Measurements from ENCODE around the gene CHTF8.

The CHTF8 gene

DNA sequence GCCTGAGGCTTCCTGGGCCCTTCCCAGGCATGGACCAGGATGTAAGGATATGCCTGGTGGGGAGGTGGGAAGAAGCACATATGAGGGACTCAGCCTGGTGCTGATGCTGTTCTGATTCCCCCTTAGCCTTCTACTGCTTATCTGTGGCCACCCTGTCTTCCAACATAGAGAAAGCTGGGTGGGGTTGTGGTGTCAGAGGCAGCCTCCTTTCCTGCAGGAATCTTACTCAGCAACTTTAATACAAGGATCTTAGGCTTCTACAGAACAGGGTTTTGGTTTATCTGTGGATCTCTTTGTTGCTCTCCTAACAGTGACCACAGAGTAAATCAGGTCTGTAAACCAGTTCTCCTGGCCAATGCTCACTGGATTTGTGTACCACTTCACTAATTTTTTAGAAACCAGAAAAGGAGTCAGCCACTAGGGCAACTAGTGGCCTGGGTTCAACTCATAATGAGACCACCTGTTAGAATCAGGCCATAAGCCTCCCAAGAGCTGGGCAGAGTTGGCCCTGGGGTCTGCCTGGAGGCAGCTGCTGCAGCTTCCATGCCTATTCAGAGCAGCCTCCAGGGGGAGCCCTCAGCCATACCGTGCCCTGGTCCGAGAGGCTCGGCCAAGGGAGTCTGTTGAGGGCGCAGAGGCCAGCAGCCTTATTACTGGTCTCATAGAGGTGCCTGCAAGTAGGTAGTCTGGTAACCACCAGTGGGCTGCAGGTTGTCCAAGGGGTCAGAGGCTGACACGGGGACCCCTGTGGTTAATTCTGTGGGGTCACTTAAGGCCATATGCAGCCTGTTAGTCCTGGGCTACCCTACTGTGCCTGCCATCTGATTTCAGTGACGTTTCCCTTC, 19.9 kb downstream of the CHTF8 start:
- DNase-seq = no peak

DNA sequence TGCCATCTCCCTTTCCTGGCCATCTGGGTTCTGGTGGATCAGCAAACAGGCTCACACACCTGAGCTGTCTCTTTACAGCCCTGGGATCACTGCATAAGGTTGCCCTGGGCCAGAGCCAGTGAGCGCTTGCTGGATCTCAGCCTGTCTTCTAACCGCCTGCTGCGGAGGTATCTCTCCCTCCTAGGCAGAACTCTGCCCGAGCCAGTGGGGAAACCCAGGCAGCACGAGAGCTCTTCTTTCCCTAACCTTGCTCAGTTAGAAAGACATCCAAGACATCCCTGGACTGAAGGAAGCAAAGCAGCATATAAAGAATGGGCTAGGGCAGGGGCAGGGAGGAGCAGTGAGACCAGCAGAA, 20.5 kb downstream of the CHTF8 start:
- DNase-seq = no peak

DNA sequence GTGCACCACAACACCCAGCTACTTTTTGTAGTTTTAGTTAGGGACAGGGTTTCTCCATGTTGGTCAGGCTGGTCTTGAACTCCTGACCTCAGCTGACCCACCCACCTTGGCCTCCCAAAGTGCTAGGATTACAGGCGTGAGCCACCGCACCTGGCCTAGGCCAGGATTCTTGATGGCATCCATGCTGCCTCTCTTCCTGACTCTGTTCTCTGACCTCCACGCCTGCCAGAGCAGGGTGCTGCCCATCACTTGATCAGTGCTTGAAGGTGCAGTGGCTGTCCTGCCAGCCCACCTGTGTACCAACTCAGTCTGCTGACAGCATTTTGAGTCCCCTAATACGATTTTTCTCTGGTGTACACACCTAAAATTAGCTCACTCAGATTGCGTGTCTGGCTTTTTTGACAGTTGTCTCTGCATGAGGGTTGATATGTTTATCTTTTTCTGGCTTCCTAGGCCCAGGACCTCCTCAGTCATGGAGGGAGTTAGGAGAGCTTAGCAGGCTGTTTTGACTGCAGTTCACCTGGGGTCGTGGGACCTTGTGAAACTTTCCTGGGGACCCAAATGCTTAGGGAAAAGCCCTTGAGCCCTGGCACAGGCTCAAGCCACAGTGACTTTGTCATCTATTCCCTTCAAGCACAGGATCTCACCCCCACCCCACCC, 21.0 kb downstream of the CHTF8 start:
- DNase-seq = no peak

DNA sequence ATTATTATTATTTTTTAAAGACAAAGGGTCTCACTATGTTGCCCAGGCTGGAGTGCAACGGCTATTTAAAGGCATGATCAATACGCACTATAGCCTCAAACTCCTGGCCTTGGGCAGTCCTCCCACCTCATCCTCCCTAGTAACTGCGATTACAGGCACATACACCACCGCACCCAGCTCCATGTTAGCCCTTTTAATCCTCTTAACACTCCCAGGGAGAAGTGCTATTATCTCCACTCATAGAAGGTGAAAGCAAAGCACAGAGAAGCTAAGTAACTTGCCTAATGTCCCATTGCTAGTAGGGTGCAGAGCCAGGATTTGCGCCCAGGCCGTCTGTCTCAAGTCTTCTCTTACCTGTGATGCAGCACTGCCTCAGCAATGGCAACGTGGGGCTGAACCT, 22.0 kb downstream of the CHTF8 start:
- no peak for DNase-seq

DNA sequence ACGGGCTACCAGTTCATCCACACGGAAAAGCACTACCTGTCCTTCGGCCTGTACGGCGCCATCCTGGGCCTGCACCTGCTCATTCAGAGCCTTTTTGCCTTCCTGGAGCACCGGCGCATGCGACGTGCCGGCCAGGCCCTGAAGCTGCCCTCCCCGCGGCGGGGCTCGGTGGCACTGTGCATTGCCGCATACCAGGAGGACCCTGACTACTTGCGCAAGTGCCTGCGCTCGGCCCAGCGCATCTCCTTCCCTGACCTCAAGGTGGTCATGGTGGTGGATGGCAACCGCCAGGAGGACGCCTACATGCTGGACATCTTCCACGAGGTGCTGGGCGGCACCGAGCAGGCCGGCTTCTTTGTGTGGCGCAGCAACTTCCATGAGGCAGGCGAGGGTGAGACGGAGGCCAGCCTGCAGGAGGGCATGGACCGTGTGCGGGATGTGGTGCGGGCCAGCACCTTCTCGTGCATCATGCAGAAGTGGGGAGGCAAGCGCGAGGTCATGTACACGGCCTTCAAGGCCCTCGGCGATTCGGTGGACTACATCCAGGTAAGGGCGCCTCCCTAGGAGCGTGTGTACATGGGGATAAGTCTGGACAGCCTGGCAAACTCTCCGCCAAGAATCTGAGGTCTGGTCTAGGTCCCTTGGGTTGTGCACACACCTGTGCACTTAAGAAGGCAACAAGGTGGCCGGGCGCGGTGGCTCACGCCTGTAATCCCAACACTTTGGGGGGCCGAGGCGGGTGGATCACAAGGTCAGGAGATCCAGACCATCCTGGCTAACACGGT, 22.7 kb downstream of the CHTF8 start:
- DNase-seq = no peak

DNA sequence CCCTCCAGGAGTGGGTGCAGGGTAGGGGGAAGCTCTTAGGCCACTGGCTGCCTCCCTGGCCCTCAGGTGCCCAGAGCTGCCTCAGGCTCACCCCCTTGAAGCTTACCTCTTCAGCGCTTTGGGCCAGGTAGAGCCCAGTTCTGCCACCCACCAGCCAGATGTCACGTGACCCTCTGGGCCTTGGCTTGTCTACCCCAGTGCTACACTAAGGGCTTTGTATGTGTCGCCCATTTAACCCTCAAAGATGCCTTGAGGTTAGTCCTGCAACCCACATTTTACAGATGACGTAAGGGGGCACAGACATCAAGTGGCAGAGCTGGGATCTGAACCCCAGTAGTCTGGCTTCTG, 23.5 kb downstream of the CHTF8 start:
- DNase-seq = no peak

DNA sequence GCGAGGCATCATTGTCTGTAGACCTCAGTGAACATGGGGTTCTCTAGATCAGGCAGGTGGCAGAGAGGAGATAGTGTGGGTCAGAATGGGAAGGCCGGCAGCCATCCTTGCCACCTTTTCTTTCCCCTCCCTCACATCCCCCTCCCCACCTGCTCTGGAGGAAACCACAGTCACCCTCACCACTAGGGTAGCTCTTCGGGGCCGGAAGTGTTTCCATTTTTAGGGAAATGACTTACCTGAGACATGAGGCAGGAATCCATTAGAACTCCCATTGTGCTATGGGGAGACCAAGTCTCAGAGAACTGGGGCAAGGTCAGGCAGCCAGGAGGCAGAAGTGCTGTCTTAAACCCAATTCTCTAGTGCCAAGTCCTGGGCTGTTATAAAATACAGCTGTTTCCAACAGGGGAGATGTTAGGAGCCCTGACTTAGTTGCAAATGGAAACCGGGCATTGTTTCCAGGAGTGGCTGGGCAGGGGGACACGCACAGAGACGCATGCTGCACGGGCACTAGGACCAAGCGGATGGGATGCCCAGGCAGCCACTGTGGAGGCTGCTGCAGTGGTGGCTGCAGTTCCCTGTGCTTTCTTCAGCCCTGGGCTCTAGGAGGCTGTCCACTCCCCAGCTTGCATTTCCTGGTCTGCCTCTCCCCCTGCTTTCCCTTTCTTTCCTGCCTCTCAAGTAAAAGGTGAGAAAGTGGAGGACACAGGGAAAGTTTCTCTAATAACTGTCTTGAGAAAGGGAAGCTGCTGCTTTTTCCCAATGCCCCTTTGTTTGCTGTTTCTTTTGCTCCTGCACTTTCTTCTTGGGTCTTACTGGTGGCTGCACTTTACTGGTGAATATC, 24.1 kb downstream of the CHTF8 start:
- DNase-seq = no peak

DNA sequence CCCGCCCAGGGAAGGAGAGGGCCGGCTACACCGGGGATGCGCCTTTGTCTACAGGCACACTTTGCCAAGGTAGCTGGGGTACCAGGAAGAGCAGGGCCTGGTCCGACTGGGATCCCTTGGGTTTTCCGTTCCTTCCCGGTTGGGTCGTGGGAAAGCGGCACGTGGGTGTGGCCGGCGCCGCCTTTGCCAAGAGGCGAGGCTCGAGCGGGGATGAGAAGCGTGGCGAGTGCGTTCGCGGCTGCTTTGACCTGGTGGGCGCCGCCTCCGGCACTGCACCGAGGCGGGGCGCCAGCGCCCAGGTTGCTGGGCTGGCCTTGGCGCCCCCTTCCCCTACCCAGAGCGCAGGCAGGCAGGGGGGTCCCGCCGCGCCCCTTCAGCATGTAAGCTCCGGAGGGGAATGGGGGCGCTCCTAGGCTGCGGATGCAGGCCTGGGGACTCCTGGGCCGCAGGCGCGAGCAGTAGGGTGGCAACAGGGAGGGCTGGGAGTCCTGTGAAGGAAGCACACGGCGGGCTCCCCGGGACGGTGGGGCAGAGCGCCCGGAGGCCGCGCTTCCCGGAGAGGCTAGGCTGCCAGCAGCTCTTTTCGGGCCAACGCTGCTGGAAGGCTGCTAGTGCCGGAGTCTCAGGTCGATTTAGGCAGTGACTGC, 24.9 kb downstream of the CHTF8 start:
- DNase-seq = peak; percentile 33

DNA sequence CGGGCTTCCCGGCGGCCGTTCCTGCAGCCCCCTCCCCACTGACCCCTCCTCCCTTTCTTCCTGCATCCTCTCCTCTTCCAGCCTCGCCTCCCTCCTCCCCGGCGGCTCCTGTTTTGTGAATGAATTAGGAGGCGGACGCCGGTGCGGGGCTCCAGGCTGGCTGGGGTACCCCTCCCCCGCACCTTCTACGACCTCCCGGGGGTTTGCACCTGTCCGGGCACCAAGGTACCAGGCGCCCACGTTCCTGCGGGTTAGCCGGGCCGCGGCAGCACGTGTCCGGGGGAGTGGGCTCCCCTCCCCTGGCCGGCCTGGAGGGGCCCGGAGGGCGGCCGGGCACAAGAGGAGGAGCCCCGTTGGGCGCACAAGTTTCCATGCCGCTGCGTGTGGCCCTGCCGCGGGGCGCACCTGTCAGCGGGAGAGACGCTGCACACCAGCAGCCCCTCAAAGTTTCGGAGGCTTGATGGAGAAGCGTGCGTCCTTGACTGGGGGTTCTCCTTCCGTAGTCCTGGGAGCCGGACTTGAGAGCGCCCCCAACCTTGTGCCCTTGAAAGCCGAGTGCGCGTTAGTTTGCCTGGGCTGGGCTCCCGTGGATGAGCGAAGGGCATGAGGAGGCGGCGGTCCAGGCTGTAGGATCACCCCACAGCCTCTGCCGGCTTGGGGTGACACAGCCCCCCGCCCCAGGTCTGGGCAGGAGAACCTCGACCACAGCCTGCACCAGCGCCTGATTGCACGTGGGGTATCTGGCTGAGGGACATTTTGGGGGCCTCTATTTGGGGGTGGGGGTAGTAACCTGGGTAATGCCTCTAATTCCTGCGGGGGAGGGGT, 25.7 kb downstream of the CHTF8 start:
- no peak for DNase-seq

DNA sequence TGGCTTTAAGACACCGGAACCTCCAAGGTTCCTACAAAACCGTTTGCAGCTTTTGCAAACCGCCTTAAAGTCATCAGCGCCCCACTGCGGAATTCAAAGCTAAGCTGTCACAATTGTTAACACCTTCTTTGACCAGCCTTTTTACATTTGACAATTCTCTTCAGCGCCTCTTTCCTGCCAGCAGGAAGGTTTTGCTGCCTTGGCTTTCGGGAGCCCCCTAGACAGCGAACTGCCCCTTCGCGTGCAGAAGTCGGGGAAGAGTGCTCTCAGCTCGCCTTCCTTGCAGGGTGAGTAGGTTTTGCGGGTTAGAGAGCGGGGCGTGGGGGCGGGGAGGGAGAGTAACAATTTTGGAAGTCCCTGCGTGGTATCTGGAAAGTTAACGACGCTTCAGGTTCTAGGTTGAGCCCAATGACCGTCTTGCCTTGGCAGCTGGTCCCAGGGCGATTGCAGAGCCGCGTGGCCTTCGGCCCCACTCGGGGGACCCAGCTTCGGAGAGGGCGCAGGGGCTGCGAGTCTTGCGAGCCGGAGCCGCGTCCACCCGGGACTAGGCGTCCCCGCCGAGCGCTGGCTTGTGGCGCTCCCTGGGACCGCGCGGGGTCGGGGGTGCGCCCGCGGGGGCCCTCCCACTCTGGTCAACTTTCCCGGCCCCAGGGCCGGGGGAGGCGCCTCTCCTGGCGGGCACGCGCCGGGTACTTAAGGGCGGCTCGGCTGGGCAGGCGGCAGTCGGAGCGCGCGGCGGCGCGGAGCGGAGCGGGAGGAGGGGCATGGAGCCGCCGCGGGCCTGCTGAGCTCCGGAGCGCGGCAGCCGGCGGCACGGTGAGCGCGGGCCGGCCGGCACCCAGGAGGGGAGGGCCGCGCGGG, 26.7 kb downstream of the CHTF8 start, which contains the start of gene HAS3:
TSS of gene HAS3 (plus strand) at position 153 of the 861 bp plus-strand sequence. CDS start 3,743 bp downstream, outside the sequence.
- peak; percentile 59 for DNase-seq

DNA sequence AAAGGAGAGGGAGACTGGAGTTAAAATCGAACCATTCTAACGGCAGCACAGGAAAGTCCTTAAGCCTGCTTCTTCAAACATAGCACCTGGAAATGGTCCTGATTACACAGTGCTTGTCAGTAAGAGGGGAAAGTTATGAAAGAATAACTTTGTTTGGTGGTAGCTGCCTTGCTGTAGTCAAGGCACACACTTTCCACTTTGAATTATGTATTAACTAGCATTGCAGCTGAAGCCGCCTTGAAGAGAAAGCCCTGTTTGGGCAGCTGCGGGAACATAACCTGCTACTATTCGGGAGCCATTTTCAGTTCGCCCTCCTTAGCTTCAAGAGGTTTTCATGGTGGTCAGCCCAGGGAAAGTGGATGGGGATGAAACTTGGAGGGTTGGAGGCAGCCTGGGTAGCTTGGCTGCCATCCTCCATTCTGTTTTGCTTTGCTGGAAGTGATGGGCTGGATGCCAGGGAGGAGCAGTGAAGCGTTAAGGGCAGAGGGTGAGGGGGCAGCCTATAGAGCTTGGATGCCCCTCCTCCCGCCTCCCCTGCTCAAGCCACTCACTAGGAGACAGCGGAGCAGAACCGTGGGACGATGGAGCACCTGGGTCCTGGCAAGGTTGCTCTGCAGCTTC, 32.2 kb downstream of the CHTF8 start:
- DNase-seq = peak; percentile 93

DNA sequence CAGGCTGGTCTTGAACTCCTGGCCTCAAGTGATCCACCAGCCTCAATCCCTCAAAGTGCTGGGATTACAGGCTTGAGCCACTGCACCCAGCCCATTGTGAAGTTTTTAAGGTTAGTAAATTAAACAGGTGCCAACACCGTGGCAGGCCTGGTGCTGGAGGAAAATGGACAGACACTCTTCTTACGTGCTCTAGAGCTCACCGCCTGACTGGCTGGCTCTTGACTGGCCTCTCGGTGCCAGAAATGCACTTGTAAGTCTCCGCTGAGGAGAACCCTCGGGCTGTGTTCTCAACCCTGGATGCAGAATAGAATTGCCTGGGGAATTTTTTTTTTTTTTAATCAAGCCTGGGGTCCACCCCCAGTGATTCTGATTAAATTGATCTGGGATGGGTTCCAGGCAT, 37.2 kb downstream of the CHTF8 start:
- peak; percentile 88 for DNase-seq

DNA sequence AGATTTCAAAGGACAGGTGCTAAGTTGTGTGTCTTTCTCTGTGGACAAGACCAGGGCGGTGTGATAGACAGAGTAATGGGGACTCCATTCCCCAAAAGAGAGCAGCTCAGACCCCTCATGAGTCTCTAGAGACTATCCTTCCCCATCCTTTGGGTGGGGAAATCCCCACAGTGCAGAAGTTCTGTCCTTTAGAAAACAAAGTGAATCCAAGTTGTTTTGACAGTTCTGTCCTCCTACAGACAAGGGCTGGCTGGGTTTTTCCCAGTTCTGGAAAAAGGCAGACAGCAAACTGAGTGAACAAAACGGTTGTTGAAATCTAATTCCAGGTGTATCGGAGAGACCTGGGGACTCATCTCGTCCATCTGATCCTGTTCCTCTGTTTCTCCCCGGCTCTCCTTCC, 37.9 kb downstream of the CHTF8 start:
- no peak for DNase-seq

DNA sequence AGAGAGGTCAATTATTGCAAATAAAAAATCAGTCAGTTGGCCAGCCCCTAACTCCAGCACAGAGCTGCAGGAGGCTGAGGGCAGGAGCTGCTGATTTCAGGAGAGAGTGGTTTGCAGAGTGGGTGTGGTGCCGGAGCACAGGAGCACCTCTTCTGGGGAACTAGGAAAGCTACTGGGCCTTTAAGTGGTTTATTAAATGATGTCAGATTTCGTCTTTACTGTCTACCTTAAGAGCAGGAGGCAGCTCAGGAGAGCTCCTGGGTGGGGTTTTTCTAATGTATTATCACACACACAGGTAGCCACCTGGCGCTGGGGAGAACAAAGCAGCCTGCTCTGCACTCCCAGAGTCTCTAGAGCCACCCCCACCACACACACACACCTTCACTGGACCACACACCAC, 38.4 kb downstream of the CHTF8 start:
- DNase-seq = no peak

DNA sequence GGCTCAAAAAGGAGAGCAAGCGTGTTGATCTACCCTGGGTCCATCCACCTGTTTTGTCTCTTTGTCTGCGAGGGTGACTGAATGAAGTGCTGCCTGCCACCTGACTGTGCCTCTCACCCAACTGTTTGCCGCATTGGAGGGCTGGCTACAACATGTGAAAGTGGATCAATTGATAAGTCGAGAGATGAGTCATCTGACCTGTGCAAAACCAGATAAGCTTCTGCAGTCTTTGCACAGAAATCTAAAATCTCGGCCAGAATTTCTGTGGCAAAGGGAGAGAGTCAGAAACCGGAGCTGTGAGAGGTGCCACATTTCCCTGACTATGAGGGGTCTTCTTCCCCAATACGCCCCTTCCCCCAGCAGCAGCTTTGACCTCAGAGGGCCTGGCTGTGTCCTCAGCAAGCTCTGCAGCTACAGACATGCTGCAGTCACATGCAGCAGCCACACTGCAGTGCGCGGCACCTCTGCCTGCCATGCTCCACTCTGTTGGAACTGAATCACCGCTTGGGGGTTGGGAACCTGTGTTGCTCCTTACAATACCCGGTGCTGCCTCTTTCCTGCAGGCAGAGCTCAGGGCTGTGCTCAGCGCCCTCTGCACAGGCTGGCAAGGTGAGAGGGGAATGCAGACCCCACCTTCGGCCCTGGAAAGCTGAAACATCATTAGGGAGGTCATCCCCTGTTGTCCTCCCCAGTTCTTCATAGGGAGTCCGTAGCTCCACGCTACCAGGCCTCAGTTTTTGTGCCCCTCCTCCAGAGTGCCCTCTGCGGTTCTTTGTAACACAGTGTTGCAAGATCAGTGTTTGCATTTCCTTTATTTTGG, 43.1 kb downstream of the CHTF8 start:
- DNase-seq = peak; percentile 69

DNA sequence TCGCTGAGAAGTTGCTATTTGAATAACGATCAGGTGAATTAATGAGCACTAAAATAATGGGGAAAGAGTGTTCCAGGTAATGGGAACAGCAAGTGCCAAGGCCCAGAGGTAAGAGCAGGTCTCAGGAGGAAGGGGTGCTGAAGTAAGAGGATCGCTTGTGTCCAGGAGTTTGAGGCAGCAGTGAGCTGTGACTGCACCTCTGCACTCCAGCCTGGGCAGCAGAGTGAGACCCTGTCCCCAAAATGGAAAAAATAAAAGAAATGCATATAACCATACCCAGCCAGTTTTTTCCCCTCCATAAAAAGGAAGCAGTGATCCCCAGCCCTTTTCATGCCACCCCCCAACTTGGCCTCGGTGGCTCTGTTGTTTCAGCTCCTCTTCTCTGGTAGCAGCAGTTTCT, 43.7 kb downstream of the CHTF8 start:
- no peak for DNase-seq

DNA sequence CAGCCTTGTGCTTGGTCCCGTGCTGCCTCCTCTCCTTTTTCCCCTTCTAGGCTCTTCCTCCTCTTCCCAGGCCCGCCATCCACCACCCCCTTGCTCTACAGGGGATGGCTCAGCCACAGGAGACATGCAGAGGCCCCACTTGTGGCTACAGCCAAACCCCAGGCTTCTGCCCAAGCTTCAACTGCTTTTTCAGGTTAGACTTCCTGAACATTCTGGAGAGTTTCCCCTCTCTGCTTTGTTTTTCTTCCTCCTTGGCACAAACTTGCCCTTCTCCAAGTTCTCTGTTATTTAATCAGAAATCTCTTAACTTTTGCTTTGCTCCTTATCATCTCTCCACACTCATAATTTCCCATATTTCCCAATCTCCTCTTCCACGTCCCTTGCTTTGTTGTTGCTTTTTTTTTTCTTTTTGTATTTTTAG, 45.2 kb downstream of the CHTF8 start:
- DNase-seq = no peak

DNA sequence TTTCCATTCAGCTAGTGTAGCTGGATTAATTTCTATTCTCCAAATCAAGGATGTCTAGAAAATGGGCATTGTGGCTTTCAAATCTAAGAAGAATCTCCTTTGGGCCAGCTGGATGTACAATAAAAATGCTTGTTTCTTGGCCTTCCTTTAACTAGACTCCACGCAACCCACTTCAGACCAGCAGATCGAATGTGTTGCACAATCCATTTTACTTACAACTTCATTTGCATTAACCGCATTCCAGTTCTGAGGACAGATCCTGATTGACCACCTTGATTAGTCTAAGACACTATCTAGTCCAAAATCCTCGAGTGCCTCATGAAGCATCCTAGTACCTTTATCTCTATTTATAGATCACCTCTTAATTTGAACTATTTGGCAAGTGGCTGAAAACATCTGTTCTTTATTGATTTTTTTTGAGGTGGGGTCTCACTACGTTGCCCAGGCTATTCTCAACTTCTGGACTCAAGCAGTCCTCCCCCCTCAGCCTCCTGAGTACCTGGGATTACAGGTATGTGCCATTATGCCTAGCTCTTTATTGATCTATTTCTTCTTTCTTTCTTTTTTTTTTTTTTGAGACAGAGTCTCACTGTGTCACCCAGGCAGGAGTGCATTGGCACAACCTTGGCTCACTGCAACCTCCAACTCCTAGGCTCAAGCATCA, 47.2 kb downstream of the CHTF8 start:
- DNase-seq = no peak
